ENCODE measurements around the gene DZANK1.

- TF ChIP-seq CBX3 (IDR thresholded peaks at IDR 0.05; ENCODE audit: borderline replicate concordance in 1 of 2, low read length in 2 of 2) (no peak), POLR2A (conservative IDR thresholded peaks at IDR 0.05) (no peak), RAD21 (CRISPR knock-in tag; conservative IDR thresholded peaks at IDR 0.05 in 1 of 2, IDR thresholded peaks at IDR 0.05 in 1 of 2) (no peak)
Measured at GRCh38 chr20:18372296-18372695, 94.5 kb downstream of the DZANK1 start.
